CD4-positive, alpha-beta T cell treated with Interferon alpha-2 for 1 hour (primary cell): ENCODE measurements around the gene RIMS3.

Experiments used
- DNase-seq, 2 donors: peaks; one replicate each; pipeline ENCODE4 v3.0.0-alpha.2; 2020 to 2022

The RIMS3 gene

GRCh38 chr1:40652979-40653378, 12.5 kb downstream of the RIMS3 start:
- no peak for DNase-seq

GRCh38 chr1:40652468-40652867, 13.0 kb downstream of the RIMS3 start:
- no peak for DNase-seq

- no peak for DNase-seq
These were observed 14.2 kb downstream of the RIMS3 start for GRCh38 chr1:40651138-40651857.

- no peak for DNase-seq
These were observed 15.4 kb downstream of the RIMS3 start for GRCh38 chr1:40650075-40650474.

- DNase-seq, result no peak
These were observed 15.9 kb downstream of the RIMS3 start for GRCh38 chr1:40649592-40649930.

- DNase-seq, result no peak
These were observed 16.4 kb downstream of the RIMS3 start for GRCh38 chr1:40648928-40649591.

- no peak for DNase-seq
These were observed 17.3 kb downstream of the RIMS3 start for GRCh38 chr1:40648200-40648599.

GRCh38 chr1:40646315-40646714, 19.2 kb downstream of the RIMS3 start:
- DNase-seq, result no peak

GRCh38 chr1:40645118-40645680, 20.3 kb downstream of the RIMS3 start:
- DNase-seq, result no peak

GRCh38 chr1:40641601-40642242, 23.8 kb downstream of the RIMS3 start:
- DNase-seq, result no peak

GRCh38 chr1:40640314-40641076, 25.0 kb downstream of the RIMS3 start:
- DNase-seq, result no peak

- no peak for DNase-seq
These were observed 27.1 kb downstream of the RIMS3 start for GRCh38 chr1:40638097-40639036.

- DNase-seq, result no peak
These were observed 27.9 kb downstream of the RIMS3 start for GRCh38 chr1:40637470-40638007.

GRCh38 chr1:40636777-40637176, 28.7 kb downstream of the RIMS3 start:
- DNase-seq, result no peak

GRCh38 chr1:40635763-40636500, 29.6 kb downstream of the RIMS3 start:
- no peak for DNase-seq

GRCh38 chr1:40634901-40635655, 30.4 kb downstream of the RIMS3 start:
- no peak for DNase-seq

GRCh38 chr1:40633931-40634376, 31.5 kb downstream of the RIMS3 start:
- DNase-seq, result no peak

- no peak for DNase-seq
These were observed 32.0 kb downstream of the RIMS3 start for GRCh38 chr1:40633523-40633922.

- peak in 1 of 2 donors; percentile 18 for DNase-seq
These were observed 34.8 kb downstream of the RIMS3 start for GRCh38 chr1:40630488-40631223.
